Activated CD4-positive, alpha-beta T cell treated with anti-CD3 and anti-CD28 coated beads, Interleukin-2, amount 50 U/mL, for 1 hour (primary cell): ENCODE results near the gene TMEM208.

Experiments
- DNase-seq: peaks from one replicate; pipeline ENCODE4 v3.0.0-alpha.2; 2020

TMEM208 gene

GRCh38 chr16:67191995-67192681, 34.8 kb upstream of the TMEM208 start, which contains the start of gene E2F4:
E2F4 (plus strand) TSS chr16:67192155; CDS start chr16:67192228, 73 bp downstream.
- DNase-seq: peak; percentile 82

- DNase-seq: no peak
Measured at GRCh38 chr16:67192781-67193361, 34.1 kb upstream of the TMEM208 start.

- no peak for DNase-seq
Measured at GRCh38 chr16:67193536-67193935, 33.4 kb upstream of the TMEM208 start.

DNA sequence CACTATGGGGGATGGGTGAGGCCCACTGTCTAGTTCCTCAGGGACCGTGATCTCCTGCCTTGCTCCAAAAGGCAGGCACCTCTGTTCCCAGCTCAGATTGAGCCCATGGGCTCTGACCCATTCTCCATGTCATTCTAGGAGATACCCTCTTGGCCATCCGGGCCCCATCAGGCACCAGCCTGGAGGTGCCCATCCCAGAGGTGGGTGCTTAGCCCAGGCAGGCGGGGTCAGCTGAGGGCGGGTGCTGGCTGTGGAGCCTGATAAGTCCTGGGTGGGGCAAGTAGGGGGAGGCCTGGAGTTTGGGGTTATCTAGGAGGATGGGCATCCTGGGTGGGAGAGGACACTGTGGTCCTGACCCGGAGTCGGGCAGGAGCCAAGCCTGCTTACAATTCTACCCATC, 32.7 kb upstream of the TMEM208 start:
- no peak for DNase-seq

DNA sequence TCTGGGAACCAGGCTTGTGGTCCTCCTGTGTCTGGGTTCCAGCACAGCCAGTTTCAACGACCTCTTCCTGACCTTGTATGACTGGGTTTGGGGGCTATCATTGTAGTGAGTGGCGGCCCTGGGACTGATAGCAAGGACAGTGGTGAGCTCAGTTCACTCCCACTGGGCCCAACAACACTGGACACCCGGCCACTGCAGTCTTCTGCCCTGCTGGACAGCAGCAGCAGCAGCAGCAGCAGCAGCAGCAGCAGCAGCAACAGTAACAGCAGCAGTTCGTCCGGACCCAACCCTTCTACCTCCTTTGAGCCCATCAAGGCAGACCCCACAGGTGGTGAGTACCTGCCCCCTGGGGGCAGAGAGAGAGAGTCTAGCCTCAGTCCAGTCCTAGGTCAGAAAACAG, 31.3 kb upstream of the TMEM208 start:
- no peak for DNase-seq

DNA sequence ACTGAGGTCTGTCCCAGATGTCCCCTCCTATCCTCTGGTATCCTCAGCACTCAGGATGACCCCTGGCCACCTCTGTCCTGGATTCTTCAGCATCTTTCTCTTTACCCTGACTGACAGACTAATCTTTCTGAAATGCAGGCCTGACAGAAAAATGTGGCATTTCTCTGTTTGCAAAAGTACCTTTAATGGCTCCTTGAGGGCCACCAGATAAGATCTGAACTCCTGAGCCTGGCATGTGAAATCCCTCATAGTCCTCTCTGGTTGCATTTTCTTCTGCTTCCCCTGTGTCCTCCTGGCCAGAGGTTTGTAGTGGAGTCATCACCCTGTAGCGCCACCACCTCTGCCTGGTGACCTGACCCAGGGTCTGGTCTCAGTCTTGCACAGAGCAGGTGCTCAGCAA, 30.0 kb upstream of the TMEM208 start:
- no peak for DNase-seq

DNA sequence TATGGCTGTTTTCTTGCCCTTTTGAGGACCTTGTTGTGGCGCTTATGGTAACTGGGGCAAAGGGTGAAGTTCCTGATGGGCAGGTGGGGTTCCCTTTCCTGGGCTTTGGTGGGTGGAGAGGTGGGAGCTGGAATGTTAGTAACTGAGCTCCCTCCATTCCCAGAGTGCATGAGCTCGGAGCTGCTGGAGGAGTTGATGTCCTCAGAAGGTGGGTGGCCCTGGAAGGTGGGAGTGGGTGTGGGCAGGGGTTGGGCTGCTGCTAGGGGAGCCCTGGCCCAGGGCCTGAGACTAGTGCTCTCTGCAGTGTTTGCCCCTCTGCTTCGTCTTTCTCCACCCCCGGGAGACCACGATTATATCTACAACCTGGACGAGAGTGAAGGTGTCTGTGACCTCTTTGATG, 29.2 kb upstream of the TMEM208 start:
- no peak for DNase-seq

GRCh38 chr16:67198238-67198734, 28.6 kb upstream of the TMEM208 start:
- no peak for DNase-seq

- DNase-seq: no peak
Measured at GRCh38 chr16:67199011-67199807, 27.7 kb upstream of the TMEM208 start, which contains the start of gene ELMO3. ELMO3 (plus strand) TSS chr16:67199131; CDS start chr16:67199327, 196 bp downstream.

- DNase-seq: no peak
Measured at GRCh38 chr16:67199808-67200198, 27.1 kb upstream of the TMEM208 start.

- no peak for DNase-seq
Measured at GRCh38 chr16:67200491-67200890, 26.4 kb upstream of the TMEM208 start.

DNA sequence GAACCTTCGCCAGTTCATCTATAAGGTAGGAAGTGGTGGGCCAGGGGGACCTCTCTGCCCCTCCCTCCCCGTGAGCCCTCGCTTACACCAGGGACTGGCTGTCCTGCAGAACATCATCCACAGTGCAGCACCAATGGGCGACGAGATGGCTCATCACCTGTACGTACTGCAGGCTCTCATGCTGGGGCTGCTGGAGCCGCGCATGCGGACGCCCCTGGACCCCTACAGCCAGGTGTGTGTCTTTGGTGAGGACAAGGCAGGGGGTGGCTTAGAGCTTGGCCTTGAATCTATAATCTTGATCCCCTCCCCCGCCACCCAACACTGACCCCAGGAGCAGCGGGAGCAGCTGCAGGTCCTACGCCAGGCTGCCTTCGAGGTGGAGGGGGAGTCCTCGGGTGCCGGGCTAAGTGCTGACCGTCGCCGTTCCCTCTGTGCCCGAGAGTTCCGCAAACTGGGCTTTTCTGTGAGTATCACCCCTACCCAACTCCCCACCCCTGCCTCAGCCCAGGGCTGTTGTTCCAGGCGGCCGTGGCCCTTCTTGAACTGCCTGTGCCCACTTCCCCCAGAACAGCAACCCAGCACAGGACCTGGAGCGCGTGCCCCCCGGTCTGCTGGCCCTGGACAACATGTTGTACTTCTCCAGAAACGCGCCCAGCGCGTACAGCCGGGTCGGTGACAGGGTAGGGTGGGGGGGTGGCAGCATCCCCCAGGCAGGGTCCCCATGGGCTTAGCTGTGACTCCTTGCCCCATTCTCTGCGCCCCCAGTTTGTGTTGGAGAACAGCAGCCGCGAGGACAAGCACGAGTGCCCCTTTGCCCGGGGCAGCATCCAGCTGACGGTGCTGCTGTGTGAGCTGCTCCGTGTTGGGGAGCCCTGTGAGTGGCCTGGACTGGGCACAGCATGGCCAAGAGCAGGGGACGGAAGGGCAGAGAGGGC, 25.3 kb upstream of the TMEM208 start:
- no peak for DNase-seq

DNA sequence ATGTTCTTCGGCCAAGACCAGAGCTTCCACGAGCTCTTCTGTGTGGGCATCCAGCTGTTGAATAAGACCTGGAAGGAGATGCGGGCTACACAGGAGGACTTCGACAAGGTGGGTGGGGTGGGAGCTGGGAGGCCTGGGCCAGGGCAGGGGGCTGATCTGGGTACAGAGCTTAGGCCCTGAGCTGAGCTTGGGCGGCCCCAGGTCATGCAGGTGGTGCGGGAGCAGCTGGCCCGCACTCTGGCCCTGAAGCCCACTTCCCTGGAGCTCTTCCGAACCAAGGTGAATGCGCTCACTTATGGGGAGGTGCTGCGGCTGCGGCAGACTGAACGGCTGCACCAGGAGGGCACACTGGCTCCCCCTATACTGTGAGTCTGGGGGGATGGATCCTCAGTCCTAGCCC, 24.5 kb upstream of the TMEM208 start:
- no peak for DNase-seq

- DNase-seq: no peak
Measured at GRCh38 chr16:67202956-67203493, 23.9 kb upstream of the TMEM208 start.

DNA sequence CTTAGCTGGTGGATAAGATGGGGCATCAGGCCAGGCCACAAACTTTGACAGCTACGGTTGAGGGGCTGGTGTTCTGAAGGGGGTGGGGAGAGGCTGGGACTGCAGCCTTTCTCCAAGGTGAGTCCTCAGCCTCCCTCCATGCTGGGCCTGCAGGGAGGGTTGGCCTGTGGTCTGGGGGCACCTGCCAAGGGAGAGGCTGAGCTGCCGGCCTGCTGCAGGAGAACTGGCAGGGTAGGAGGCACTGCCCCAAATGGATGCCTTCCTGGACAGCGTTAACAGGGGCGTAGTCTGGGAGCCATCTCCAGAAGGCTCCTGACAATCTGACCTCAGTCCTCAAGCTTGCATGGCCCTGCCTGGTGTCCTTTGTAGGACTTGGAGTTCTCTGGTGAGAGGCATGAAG, 22.9 kb upstream of the TMEM208 start:
- no peak for DNase-seq

GRCh38 chr16:67206129-67206837, 20.6 kb upstream of the TMEM208 start:
- no peak for DNase-seq

DNA sequence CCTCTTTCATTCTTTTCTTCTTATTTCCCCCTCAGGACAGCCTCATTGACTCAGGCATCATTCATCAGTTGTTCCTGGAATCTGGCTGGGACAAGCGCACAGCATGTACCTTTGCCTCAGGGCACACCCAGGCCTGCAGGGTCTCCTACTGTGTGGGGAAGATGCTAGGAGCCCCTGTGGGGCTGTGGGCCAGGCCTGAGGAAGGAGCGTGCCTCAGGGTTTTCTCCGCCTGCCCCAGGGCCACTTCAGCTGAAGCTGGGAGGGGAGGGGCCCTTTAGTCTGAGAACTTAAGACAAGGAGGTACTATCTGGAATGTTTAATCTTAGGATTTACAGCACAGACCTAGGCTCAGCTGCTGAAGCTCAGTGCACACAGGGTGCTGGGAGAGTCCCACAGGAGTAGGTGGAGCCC, 20.1 kb upstream of the TMEM208 start:
- DNase-seq: no peak

GRCh38 chr16:67207249-67208091, 19.5 kb upstream of the TMEM208 start:
- no peak for DNase-seq

- DNase-seq: no peak
Measured at GRCh38 chr16:67208154-67208896, 18.6 kb upstream of the TMEM208 start.

DNA sequence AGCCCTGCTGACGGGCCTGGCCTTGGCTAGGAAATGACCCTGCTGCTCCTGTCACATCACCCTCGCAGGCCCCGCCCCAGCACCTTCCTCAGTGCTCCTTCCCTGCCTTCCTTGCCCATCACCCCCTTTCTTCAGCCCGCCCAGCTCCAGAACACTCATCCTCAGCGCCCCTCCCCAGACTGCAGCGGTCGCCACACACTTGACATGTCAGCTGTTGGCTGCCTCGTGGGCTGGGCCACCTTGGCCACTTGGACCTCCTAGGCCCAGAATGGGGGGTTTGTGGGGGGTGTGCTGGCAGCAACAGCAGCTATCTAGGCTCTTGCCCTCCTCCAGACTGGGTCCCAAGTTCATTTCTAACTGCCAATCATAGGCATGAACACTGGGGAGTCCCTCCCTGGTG, 17.4 kb upstream of the TMEM208 start:
- DNase-seq: no peak
